ENCODE measurements around the gene NAV2. TPM values are rescaled to one million over a fixed set of nuclear protein-coding genes. Genes with fewer than 3 reads are reported as not detected.

The NAV2 gene
- total RNA-seq, 1 donor from 2014 or later = 40.6 TPM

GRCh38 chr11:20010156-20010850, 297.7 kb downstream of the NAV2 start:
- DNase-seq (ENCODE audit: extremely low read depth, low read depth, low spot score) = no peak

GRCh38 chr11:20010851-20011225, 298.2 kb downstream of the NAV2 start:
- DNase-seq (ENCODE audit: extremely low read depth, low read depth, low spot score) = no peak

- DNase-seq (ENCODE audit: extremely low read depth, low read depth, low spot score) = no peak
These were observed 298.8 kb downstream of the NAV2 start for GRCh38 chr11:20011307-20011951.

GRCh38 chr11:20013346-20014066, 300.9 kb downstream of the NAV2 start:
- DNase-seq (ENCODE audit: extremely low read depth, low read depth, low spot score) = no peak

- no peak for DNase-seq (ENCODE audit: extremely low read depth, low read depth, low spot score)
These were observed 301.4 kb downstream of the NAV2 start for GRCh38 chr11:20014067-20014402.

- DNase-seq (ENCODE audit: extremely low read depth, low read depth, low spot score) = no peak
These were observed 302.5 kb downstream of the NAV2 start for GRCh38 chr11:20015101-20015500.

GRCh38 chr11:20015529-20016427, 303.1 kb downstream of the NAV2 start:
- no peak for DNase-seq (ENCODE audit: extremely low read depth, low read depth, low spot score)

- DNase-seq (ENCODE audit: extremely low read depth, low read depth, low spot score) = no peak
These were observed 303.9 kb downstream of the NAV2 start for GRCh38 chr11:20016526-20016925.

- DNase-seq (ENCODE audit: extremely low read depth, low read depth, low spot score) = no peak
These were observed 304.7 kb downstream of the NAV2 start for GRCh38 chr11:20017320-20017719.

- DNase-seq (ENCODE audit: extremely low read depth, low read depth, low spot score) = no peak
These were observed 307.6 kb downstream of the NAV2 start for GRCh38 chr11:20020198-20020597.

GRCh38 chr11:20020716-20021115, 308.1 kb downstream of the NAV2 start:
- no peak for DNase-seq (ENCODE audit: extremely low read depth, low read depth, low spot score)

- DNase-seq (ENCODE audit: extremely low read depth, low read depth, low spot score) = no peak
These were observed 308.6 kb downstream of the NAV2 start for GRCh38 chr11:20021212-20021611.

GRCh38 chr11:20021771-20022362, 309.2 kb downstream of the NAV2 start:
- DNase-seq (ENCODE audit: extremely low read depth, low read depth, low spot score) = no peak

- peak; percentile 73 for DNase-seq (ENCODE audit: extremely low read depth, low read depth, low spot score)
These were observed 309.9 kb downstream of the NAV2 start for GRCh38 chr11:20022363-20023081.

GRCh38 chr11:20023082-20023426, 310.4 kb downstream of the NAV2 start:
- no peak for DNase-seq (ENCODE audit: extremely low read depth, low read depth, low spot score)

GRCh38 chr11:20024172-20024935, 311.7 kb downstream of the NAV2 start:
- DNase-seq (ENCODE audit: extremely low read depth, low read depth, low spot score) = no peak

- DNase-seq (ENCODE audit: extremely low read depth, low read depth, low spot score) = no peak
These were observed 312.7 kb downstream of the NAV2 start for GRCh38 chr11:20025332-20025840.

- DNase-seq (ENCODE audit: extremely low read depth, low read depth, low spot score) = no peak
These were observed 314.3 kb downstream of the NAV2 start for GRCh38 chr11:20026629-20027555.
